Body of pancreas (tissue), 4 donors: ENCODE results near the gene SLC23A3. TPM values are rescaled to one million over a fixed set of nuclear protein-coding genes. Genes with fewer than 3 reads are reported as not detected.
A peak's percentile ranks its signal among the peaks of the same experiment; 100 is the strongest.

Experiments used
- ATAC-seq: fragments of 150-250 bp; one replicate; pipeline ENCODE4 v1.9.1; 2016
- DNase-seq, 4 donors: peaks; one replicate each; pipeline ENCODE4 v3.0.0-alpha.2; 2019
- H3K27ac ChIP-seq, 4 donors: fragments of 200-600 bp; sonication (generic); 1 replicate in 3 of 4; 2 replicates in 1 of 4; pipeline versions ENCODE4 v1.5.1 to v1.6.1; 2016 to 2019; ENCODE audit warnings: mild to moderate bottlenecking in 1 of 4, mixed read lengths in 1 of 4, moderate library complexity in 1 of 4
- H3K27me3 ChIP-seq, 2 donors: fragments of 200-600 bp; sonication (generic); one replicate each; pipeline ENCODE4 v1.6.0; 2016; ENCODE audit warnings: mild to moderate bottlenecking in 1 of 2
- H3K36me3 ChIP-seq, 2 donors: fragments of 200-600 bp; sonication (generic); replicated peaks in 1 of 2; 2 replicates each; pipeline ENCODE4 v1.5.1; 2016; ENCODE audit warnings: low read depth in 2 of 2; ENCODE audit not compliant: insufficient read depth in 1 of 2
- H3K4me1 ChIP-seq: fragments of 200-600 bp; sonication (generic); one replicate; pipeline ENCODE4 v1.6.0; 2016
- H3K4me3 ChIP-seq, 2 donors: fragments of 200-600 bp; sonication (generic); 1 replicate in 1 of 2; 2 replicates in 1 of 2; pipeline ENCODE4 v1.5.1; 2016 to 2019
- H3K9me3 ChIP-seq, 3 donors: fragments of 200-600 bp; sonication (generic); 1 replicate in 2 of 3; 2 replicates in 1 of 3; pipeline ENCODE4 v1.5.1; 2016
- CTCF ChIP-seq, 7 experiments: fragments of 450-650 bp in 4 of 7; fragments of 200-600 bp in 3 of 7; sonication (generic) in 3 of 7; IDR thresholded peaks; one replicate each; pipeline ENCODE4 v1.5.1; 2016 to 2019; ENCODE audit warnings: antibody characterized with exemption in 7 of 7
- POLR2A ChIP-seq, 3 donors: fragments of 450-650 bp; IDR thresholded peaks; one replicate each; pipeline ENCODE4 v1.6.1; 2016; ENCODE audit warnings: antibody characterized with exemption in 3 of 3, mild to moderate bottlenecking in 2 of 3
- WGBS, 2 donors: methylation state at CpG; one replicate each; pipeline ENCODE4 v1.1.5; 2017; 5-methylcytosine and 5-hydroxymethylcytosine counted together
- intact Hi-C: fragments of 100-400 bp; cut with DNase I; formaldehyde crosslinking; loops from one replicate; pipeline ENCODE4 v1.15.1; 2023
- total RNA-seq, 2 donors: library from RNA; depleted of rRNA; stranded (reverse); fragments of >200 nt; gene quantifications; one replicate each; pipeline ENCODE4 v1.1.0, GENCODE V29; 2016

Gene SLC23A3
- total RNA-seq, 2 donors from 2014 or later = 3.1 to 8.2 TPM

DNA sequence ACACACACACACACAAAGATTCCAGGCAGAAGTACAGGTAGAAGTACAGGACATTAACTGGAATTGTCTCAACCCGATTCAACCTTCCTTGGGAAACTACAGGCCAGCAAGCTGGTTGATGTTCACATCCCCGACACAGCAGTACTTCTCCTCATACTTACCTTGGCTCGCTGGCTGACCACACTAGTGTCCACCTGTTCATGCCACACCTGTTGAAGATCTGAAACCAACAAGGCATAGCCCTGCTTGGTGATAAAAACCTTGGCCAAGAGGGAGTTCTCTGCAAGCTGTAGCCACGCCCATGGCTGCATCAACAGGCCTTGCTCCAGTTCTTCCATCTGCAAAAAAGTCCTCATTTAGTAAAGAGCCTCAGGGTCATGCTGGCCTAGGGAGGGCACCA is 11.8 kb downstream of the SLC23A3 start:
- Histone ChIP-seq H3K36me3 (peaks cover 0 to 2% of the 10 kb centered on the region in 2 donors), H3K27ac (no peak overlapping the region), H3K4me3 (no peak overlapping the region), H3K4me1 (peaks cover 14% of the 10 kb centered on the region), H3K9me3 (no peaks in the 10 kb centered on the region), H3K27me3 (no peaks in the 10 kb centered on the region)
- intact Hi-C loops = no loop called here
- WGBS, 2 donors = 85 to 90% methylated on average over 4 of the region's 4 CpGs
- DNase-seq = no peak
- TF ChIP-seq CTCF (IDR thresholded peaks at IDR 0.05) (no peak), POLR2A (IDR thresholded peaks at IDR 0.05) (no peak)
- no peak for ATAC-seq

- Histone ChIP-seq H3K9me3 (no peaks in the 10 kb centered on the region), H3K27me3 (no peaks in the 10 kb centered on the region), H3K4me1 (peaks cover 14% of the 10 kb centered on the region), H3K27ac (no peak overlapping the region), H3K36me3 (peaks cover 0 to 2% of the 10 kb centered on the region in 2 donors), H3K4me3 (no peak overlapping the region)
- no peak for TF ChIP-seq POLR2A (IDR thresholded peaks at IDR 0.05)
- no peak for TF ChIP-seq CTCF (IDR thresholded peaks at IDR 0.05)
- DNase-seq = no peak
- intact Hi-C loops = no loop called here
- ATAC-seq = no peak
- 84% methylated on average over 8 of the region's 8 CpGs for WGBS, 2 donors
Observed at GRCh38 chr2:219157396-219157795, 12.4 kb downstream of the SLC23A3 start.

DNA sequence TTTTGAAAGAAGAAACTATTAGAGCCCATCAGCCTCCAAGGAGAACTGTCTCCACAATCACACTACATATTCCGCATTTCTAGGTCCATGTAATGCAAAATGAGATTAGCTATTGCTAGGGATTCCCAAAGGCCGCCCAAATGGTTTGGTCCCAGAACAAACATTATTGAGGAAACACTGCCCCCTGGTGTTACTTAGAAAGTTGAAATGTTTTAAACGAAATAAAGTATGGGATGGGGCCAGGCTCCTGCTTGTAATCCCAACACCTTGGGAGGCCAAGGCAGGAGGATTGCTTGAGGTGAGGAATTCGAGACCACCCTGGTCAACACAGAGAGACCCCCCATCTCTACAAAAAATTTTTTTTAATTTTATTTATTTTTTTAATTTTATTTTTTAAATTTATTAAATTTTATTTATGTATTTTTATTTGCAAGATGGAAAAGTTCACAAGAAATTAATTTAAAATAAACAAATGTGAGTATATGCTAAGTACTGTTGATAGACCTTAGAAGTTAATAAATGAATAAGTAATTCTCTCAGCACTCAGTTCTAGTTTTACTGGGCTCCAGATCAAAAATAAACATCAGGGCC is 14.7 kb downstream of the SLC23A3 start:
- TF ChIP-seq CTCF (IDR thresholded peaks at IDR 0.05) (peak in 6 of 7 experiments; percentile 47 to 84 (median 70)), POLR2A (IDR thresholded peaks at IDR 0.05) (no peak)
- Histone ChIP-seq H3K9me3 (no peaks in the 10 kb centered on the region), H3K4me1 (peaks cover 7% of the 10 kb centered on the region), H3K4me3 (no peak overlapping the region), H3K36me3 (peaks cover 0 to 2% of the 10 kb centered on the region in 2 donors), H3K27ac (no peak overlapping the region), H3K27me3 (no peaks in the 10 kb centered on the region)
- DNase-seq (peak; percentile 45 to 67 (median 52)), ATAC-seq (peak; percentile 69)
- WGBS, 2 donors = 1 to 3% methylated on average over 4 of the region's 4 CpGs
- intact Hi-C loops = no loop called here

DNA sequence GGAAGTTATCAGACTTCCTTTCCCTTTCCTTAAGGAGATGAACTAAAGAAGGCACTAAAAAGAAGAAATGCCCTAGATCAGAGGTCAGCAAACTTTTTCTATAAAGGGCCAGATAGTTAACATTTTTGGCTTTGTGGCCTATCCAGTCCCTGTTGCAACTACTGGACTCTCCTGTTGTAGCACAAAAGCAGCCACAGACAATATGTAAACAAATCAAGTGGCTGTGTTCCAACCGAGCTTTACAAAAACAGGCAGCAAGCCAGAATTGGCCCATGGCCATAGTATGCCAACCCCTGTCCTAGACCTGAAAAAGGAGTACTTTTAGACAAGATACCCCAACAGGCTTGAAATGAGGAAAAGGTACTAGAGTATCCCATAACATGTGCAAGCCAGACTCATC is 20.2 kb downstream of the SLC23A3 start:
- Histone ChIP-seq H3K36me3 (peaks cover 0 to 3% of the 10 kb centered on the region in 2 donors), H3K9me3 (no peaks in the 10 kb centered on the region), H3K4me1 (peaks cover 10% of the 10 kb centered on the region), H3K4me3 (no peak overlapping the region), H3K27ac (peak overlapping the region in 1 of 4 donors; percentile 4), H3K27me3 (no peaks in the 10 kb centered on the region)
- DNase-seq = peak; percentile 38 to 70 (median 50)
- peak; percentile 48 for ATAC-seq
- intact Hi-C loops = loop anchor here (5.0 kb wide), 1 partner anchor 92 kb away; no protein-coding TSS in a partner anchor
- TF ChIP-seq POLR2A (IDR thresholded peaks at IDR 0.05) = no peak
- TF ChIP-seq CTCF (IDR thresholded peaks at IDR 0.05) = no peak
- WGBS, 2 donors = 4 to 10% methylated on average over 1 of the region's 1 CpG

DNA sequence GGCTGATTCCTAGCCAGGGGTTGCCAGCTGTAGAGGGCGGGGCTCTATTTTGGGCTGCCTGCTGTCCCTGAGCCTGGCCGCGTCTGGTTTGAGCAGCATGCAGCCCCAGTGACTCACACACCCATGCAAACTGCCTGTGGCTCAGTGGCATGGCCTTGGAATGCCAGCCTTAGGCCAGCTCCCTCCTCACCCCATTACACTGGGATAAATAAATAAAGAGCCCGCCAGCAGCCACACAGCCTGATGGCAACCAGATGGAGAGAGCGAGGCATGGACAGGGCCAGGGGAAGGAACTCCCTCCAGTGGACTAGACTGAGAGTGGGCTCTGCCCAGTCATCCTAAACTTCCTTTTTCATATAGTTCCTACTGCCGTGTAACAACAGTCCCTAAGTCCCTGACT is 27.5 kb downstream of the SLC23A3 start:
- Histone ChIP-seq H3K4me3 (no peak overlapping the region), H3K27ac (no peak overlapping the region), H3K36me3 (peaks cover 0 to 1% of the 10 kb centered on the region in 2 donors), H3K27me3 (no peaks in the 10 kb centered on the region), H3K9me3 (no peaks in the 10 kb centered on the region), H3K4me1 (no peaks in the 10 kb centered on the region)
- ATAC-seq (no peak), DNase-seq (peak in 1 of 4 donors; percentile 80)
- 84 to 90% methylated on average over 4 to 6 of the region's 6 CpGs for WGBS, 2 donors
- intact Hi-C loops = no loop called here
- TF ChIP-seq CTCF (IDR thresholded peaks at IDR 0.05) (peak in 1 of 7 experiments; percentile 23), POLR2A (IDR thresholded peaks at IDR 0.05) (no peak)
